NOMO-1 treated with dmso at 0.1 percent for 144 hours (cell line): ENCODE data around the gene GALR2.
"Not testable (repeated sequence)": the region's sequence is repeated elsewhere in the genome, so short reads cannot be mapped to it uniquely, and the experiment has no call there.

Experiments
- DNase-seq: peaks from one replicate; lab custom pipeline; 2025; ENCODE audit not compliant: unreplicated experiment; lab: John Stamatoyannopoulos, UW

GALR2 gene

GRCh38 chr17:76074390-76075363 lies at the start of gene GALR2:
Gene GALR2 (plus strand): TSS chr17:76074781. CDS start chr17:76074884, 103 bp downstream.
- DNase-seq, result no peak

GRCh38 chr17:76025294-76025693 lies 49.3 kb upstream of the GALR2 start:
- no peak for DNase-seq

- no peak for DNase-seq
Measured at GRCh38 chr17:76026714-76027158, 47.8 kb upstream of the GALR2 start.

GRCh38 chr17:76027159-76027839 lies 47.3 kb upstream of the GALR2 start, which contains the start of gene EVPL:
Gene EVPL (minus strand): TSS chr17:76027306. CDS start chr17:76027198, 108 bp downstream.
- DNase-seq, result no peak

GRCh38 chr17:76032073-76032779 lies 42.4 kb upstream of the GALR2 start:
- no peak for DNase-seq

GRCh38 chr17:76032780-76033108 lies 41.8 kb upstream of the GALR2 start:
- no peak for DNase-seq

- no peak for DNase-seq
Measured at GRCh38 chr17:76033139-76033538, 41.4 kb upstream of the GALR2 start.

GRCh38 chr17:76034428-76035350 lies 39.9 kb upstream of the GALR2 start:
- no peak for DNase-seq

GRCh38 chr17:76036497-76037261 lies 37.9 kb upstream of the GALR2 start:
- DNase-seq, result no peak

GRCh38 chr17:76038050-76038449 lies 36.5 kb upstream of the GALR2 start:
- no peak for DNase-seq

GRCh38 chr17:76039121-76039520 lies 35.5 kb upstream of the GALR2 start:
- no peak for DNase-seq

GRCh38 chr17:76040376-76040775 lies 34.2 kb upstream of the GALR2 start:
- DNase-seq, result no peak

- not testable (repeated sequence) for DNase-seq
Measured at GRCh38 chr17:76042868-76043267, 31.7 kb upstream of the GALR2 start.

GRCh38 chr17:76044475-76045007 lies 30.0 kb upstream of the GALR2 start:
- DNase-seq, result not testable (repeated sequence)

- DNase-seq, result no peak
Measured at GRCh38 chr17:76046064-76046463, 28.5 kb upstream of the GALR2 start.

GRCh38 chr17:76048025-76048605 lies 26.5 kb upstream of the GALR2 start:
- DNase-seq, result no peak

- no peak for DNase-seq
Measured at GRCh38 chr17:76048711-76049110, 25.9 kb upstream of the GALR2 start.

GRCh38 chr17:76049239-76049638 lies 25.3 kb upstream of the GALR2 start:
- no peak for DNase-seq
